Right cardiac atrium (tissue), 5 donors: Measurements from ENCODE around the gene POLD1. TPM values are rescaled to one million over a fixed set of nuclear protein-coding genes. Genes with fewer than 3 reads are reported as not detected.

Experiments used
- ATAC-seq, 2 donors: fragments of 200-7000 bp; cut with Tn5 transposase; one replicate each; pipeline versions ENCODE4 v1.8.0 to v1.9.1; 2020; ENCODE audit warnings: moderate library complexity in 2 of 2, mild to moderate bottlenecking in 1 of 2
- DNase-seq, 3 donors: peaks; one replicate each; pipeline ENCODE4 v3.0.0-alpha.2; 2020
- H3K27ac ChIP-seq: one replicate; pipeline ENCODE4 v1.5.1; 2013; ENCODE audit warnings: mild to moderate bottlenecking, low read length, control low read depth, moderate library complexity
- H3K27me3 ChIP-seq: one replicate; pipeline ENCODE4 v1.6.1; 2013; ENCODE audit not compliant: control insufficient read depth, insufficient read depth
- H3K4me1 ChIP-seq: one replicate; pipeline ENCODE4 v1.6.1; 2013; ENCODE audit warnings: low read length; ENCODE audit not compliant: control insufficient read depth, insufficient read depth
- H3K4me3 ChIP-seq: one replicate; pipeline ENCODE4 v1.5.1; 2013; ENCODE audit warnings: low read length, control low read depth
- H3K9me3 ChIP-seq: one replicate; pipeline ENCODE4 v1.6.1; 2013; ENCODE audit warnings: low read length; ENCODE audit not compliant: control insufficient read depth
- WGBS: extraction: QIAGEN DNeasy Blood & Tissue Kit; methylation state at CpG from one replicate; pipeline ENCODE4 v1.1.7; 2013; 5-methylcytosine and 5-hydroxymethylcytosine counted together
- intact Hi-C, 4 donors: fragments of 100-400 bp; cut with DNase I; formaldehyde crosslinking; loops; one replicate each; pipeline versions ENCODE4 v1.11.0 to v1.14.0; 2022 to 2023
- polyA plus RNA-seq: library from polyadenylated mRNA; stranded (reverse); fragments of 200-250 nt; gene quantifications from one replicate; pipeline ENCODE4 v1.2.3, GENCODE V29; 2013
- total RNA-seq, 4 donors: library from RNA; stranded (reverse); fragmentation: NEBNext Ultra II Directional; extraction: Animal tissue kit (Norgen Biotek cat#: 25700); gene quantifications; one replicate each; pipeline ENCODE4 v1.2.1, GENCODE V29; 2021
- donor health status: healthy with polysubstance abuse.
- donor health status: DM: no; HTN: yes; CAD: no.
- donor health status: DM: no; HTN: no; CAD: no.
- donor health status: DM: no; HTN: yes; CAD: no; lungs with severe emphysema.
- donor health status: DM: yes; HTN: yes; CAD: no.

POLD1 gene
- total and polyA plus RNA-seq, 5 donors = 8.7 to 12.5 (median 11.2) TPM

DNA sequence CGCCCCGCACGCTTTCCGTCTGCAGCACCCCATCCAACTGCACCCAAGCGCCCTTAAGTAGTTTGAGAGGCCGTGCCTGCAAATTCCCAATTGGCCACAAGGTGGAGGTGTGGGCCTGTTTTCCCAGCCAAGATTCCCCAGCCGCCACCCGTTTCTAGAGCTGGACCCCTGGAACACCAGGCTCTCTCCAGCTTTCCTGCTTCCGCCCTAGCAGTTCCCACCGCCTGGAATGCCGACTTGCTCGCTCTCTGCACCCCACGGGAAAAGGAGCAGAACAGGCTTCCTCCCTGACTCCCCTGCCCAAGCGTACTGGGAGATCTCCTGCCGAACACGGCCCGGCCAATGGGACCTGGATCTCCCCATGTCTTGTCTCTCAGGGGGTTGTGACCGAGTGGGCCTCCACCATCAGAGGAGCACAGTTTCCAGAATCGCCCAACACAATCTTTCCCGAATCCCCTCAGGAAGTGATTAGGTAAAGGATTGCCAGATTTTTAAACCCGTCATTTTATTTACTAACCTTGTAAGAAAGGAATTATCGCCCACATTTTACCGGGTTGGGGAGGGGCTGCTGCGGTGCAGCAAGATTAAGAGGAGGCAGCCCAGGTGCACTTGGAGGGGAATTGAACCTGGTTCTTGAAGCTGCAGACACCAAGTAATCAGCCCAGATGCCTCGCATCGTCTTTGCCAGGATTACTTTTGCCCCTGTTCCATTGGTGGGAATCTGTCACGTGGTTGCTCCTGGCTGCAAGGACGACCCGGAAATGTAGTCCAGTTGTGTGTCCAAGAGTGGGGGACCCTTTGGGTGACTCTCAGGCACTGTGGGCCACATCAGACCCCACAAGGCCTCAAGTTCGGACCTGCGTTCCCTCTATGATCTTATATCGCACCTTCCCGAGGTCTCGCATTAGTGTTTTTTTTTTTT is 15.2 kb upstream of the POLD1 start:
- H3K4me1 ChIP-seq = no peaks in the 10 kb centered on the region
- ATAC-seq (peak; percentile 94 to 96), DNase-seq (peak; percentile 79 to 93 (median 90))
- no peaks in the 10 kb centered on the region for H3K27me3 ChIP-seq
- peak overlapping the region; percentile 91 for H3K27ac ChIP-seq
- H3K4me3 ChIP-seq = peak overlapping the region; percentile 78
- H3K9me3 ChIP-seq = no peaks in the 10 kb centered on the region
- 6% methylated on average over 34 of the region's 34 CpGs for WGBS
- intact Hi-C loops = loop anchor here (5.0 to 10.0 kb wide), 4 partner anchors 43 to 416 kb away; no protein-coding TSS in a partner anchor

DNA sequence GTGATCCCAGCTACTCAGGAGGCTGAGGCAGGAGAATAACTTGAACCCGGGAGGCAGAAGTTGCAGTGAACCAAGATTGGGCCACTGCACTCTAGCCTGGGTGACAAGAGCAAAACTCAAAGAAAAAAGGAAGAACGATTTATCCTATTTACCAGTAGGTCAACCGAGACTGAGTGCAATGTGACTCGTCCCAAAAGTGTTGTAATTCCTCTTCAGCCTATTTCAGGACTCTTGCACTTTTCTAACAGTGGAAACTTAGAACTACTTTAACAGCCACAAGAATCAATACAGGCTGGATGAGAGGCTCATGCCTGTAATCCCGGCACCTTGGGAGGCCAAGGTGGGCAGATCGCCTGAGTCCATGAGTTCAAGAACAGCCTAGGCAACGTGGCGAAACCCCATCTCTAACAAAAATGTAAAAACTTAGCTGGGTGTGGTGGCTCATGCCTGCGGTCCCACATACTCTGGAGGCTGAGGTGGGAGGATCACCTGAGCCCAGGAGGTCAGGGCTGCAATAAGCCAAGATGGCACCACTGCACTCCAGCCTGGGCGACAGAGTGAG is 12.2 kb upstream of the POLD1 start:
- WGBS = 81% methylated on average over 10 of the region's 10 CpGs
- Histone ChIP-seq H3K9me3 (no peaks in the 10 kb centered on the region), H3K4me1 (no peaks in the 10 kb centered on the region), H3K4me3 (no peak overlapping the region), H3K27ac (no peak overlapping the region), H3K27me3 (no peaks in the 10 kb centered on the region)
- DNase-seq (no peak), ATAC-seq (no peak)
- intact Hi-C loops = no loop called here

DNA sequence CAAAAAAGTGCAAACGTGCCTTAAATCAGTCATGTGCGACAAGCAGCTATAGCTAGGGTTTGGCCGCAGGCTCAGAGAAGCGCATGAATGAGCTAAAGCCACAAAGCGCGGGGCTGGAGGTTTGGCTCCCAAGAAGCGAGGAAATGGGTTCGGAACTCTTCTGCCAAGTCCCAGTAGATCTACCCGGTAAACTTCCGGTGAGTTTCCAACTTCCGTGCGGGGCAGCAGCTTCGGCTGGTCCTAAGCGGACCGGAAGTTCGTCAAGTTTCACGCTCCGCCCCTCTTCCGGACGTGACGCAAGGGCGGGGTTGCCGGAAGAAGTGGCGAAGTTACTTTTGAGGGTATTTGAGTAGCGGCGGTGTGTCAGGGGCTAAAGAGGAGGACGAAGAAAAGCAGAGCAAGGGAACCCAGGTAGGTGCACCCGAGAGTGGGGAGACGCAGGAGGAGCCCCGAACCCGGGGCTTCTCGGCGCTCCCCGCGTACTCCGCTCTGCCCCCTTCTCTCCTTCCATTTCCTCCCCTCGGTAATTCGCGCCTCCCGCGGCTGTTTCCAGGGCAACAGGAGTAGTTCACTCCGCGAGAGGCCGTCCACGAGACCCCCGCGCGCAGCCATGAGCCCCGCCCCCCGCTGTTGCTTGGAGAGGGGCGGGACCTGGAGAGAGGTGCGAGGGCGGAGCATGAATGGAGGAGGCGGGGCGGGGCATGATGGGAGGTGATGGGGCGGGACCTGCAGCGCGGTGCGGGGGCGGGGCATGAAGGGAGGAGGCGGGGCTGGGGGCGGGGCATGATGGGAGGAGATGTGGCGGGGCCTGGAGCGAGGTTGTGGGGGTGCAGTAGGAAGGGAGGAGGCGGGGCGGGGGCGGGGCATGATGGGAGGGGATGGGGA is 7.7 kb upstream of the POLD1 start, which contains the start of gene NR1H2:
NR1H2 (plus strand) TSS at position 292 of the 885 bp plus-strand sequence. CDS start 1,149 bp downstream, outside the sequence.
- no peaks in the 10 kb centered on the region for H3K27me3 ChIP-seq
- no peaks in the 10 kb centered on the region for H3K9me3 ChIP-seq
- 2% methylated on average over 67 of the region's 67 CpGs for WGBS
- H3K4me3 ChIP-seq = peak within 1 kb of the TSS; percentile 93
- no peaks in the 10 kb centered on the region for H3K4me1 ChIP-seq
- DNase-seq (peak; percentile 95 to 97 (median 97)), ATAC-seq (peak; percentile 94 to 95)
- intact Hi-C loops = no loop called here
- peak within 1 kb of the TSS; percentile 99 for H3K27ac ChIP-seq

- peak overlapping the region; percentile 93 for H3K4me3 ChIP-seq
- WGBS = 49% methylated on average over 7 of the region's 7 CpGs
- H3K27ac ChIP-seq = no peak overlapping the region
- no peaks in the 10 kb centered on the region for H3K9me3 ChIP-seq
- H3K27me3 ChIP-seq = no peaks in the 10 kb centered on the region
- intact Hi-C loops = no loop called here
- peak in 1 of 2 donors; percentile 1 for ATAC-seq
- DNase-seq = peak in 2 of 3 donors; percentile 72 to 82
- H3K4me1 ChIP-seq = no peaks in the 10 kb centered on the region
Measured at GRCh38 chr19:50377051-50377461, 7.1 kb upstream of the POLD1 start.

- H3K4me3 ChIP-seq = no peak overlapping the region
- no peaks in the 10 kb centered on the region for H3K9me3 ChIP-seq
- no peak for DNase-seq
- no peaks in the 10 kb centered on the region for H3K4me1 ChIP-seq
- no peak overlapping the region for H3K27ac ChIP-seq
- no peak for ATAC-seq
- 67% methylated on average over 9 of the region's 9 CpGs for WGBS
- H3K27me3 ChIP-seq = no peaks in the 10 kb centered on the region
- intact Hi-C loops = no loop called here
Measured at GRCh38 chr19:50377517-50377916, 6.6 kb upstream of the POLD1 start.

GRCh38 chr19:50378169-50378862 is 5.8 kb upstream of the POLD1 start:
- Histone ChIP-seq H3K9me3 (no peaks in the 10 kb centered on the region), H3K27ac (no peak overlapping the region), H3K27me3 (no peaks in the 10 kb centered on the region), H3K4me3 (no peak overlapping the region), H3K4me1 (no peaks in the 10 kb centered on the region)
- DNase-seq = peak in 2 of 3 donors; percentile 60 to 67
- ATAC-seq = no peak
- 95% methylated on average over 36 of the region's 36 CpGs for WGBS
- intact Hi-C loops = no loop called here

DNA sequence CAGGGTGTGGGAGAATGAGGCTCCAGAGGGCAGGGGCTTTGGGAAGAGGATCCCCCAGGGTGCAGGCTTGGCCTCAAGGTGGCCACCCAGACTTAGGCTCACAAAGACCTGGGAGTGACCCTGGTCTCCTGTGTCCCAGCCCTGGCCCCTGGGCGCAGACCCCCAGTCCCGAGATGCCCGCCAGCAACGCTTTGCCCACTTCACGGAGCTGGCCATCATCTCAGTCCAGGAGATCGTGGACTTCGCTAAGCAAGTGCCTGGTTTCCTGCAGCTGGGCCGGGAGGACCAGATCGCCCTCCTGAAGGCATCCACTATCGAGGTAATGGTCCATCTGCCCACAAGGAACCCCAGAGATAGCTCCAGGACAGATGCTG is 5.3 kb upstream of the POLD1 start:
- Histone ChIP-seq H3K27me3 (no peaks in the 10 kb centered on the region), H3K27ac (no peak overlapping the region), H3K4me1 (no peaks in the 10 kb centered on the region), H3K4me3 (no peak overlapping the region), H3K9me3 (no peaks in the 10 kb centered on the region)
- ATAC-seq (no peak), DNase-seq (no peak)
- WGBS = 92% methylated on average over 10 of the region's 10 CpGs
- intact Hi-C loops = no loop called here

- 89% methylated on average over 11 of the region's 11 CpGs for WGBS
- ATAC-seq (no peak), DNase-seq (no peak)
- Histone ChIP-seq H3K27ac (no peak overlapping the region), H3K27me3 (no peaks in the 10 kb centered on the region), H3K4me1 (no peaks in the 10 kb centered on the region), H3K9me3 (no peaks in the 10 kb centered on the region), H3K4me3 (no peak overlapping the region)
- intact Hi-C loops = no loop called here
Measured at GRCh38 chr19:50379602-50380001, 4.5 kb upstream of the POLD1 start.

GRCh38 chr19:50380137-50380536 is 4.0 kb upstream of the POLD1 start:
- 57% methylated on average over 11 of the region's 11 CpGs for WGBS

DNA sequence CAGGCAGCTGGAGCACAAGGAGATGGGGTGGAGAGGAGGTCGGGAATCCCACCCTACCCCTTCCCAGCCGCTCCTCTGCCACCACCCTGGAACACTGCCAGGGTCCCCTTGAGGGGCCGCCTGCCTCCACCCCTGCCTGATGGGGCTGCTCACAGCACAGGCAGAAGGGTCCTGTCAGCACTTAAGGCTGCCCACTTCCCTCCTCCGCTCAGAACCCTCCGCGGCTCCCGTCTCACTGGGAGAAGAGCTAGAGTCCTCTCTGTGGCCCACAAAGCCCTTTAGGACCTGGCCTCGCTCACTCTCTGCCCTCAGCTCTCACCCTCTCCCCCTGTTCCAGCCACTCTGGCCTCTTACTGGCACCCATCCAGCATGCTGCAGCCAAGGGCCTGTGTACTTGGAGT is 3.4 kb upstream of the POLD1 start:
- ATAC-seq (no peak), DNase-seq (peak in 2 of 3 donors; percentile 66 to 75)
- 46% methylated on average over 8 of the region's 8 CpGs for WGBS
- H3K27me3 ChIP-seq = no peaks in the 10 kb centered on the region
- intact Hi-C loops = no loop called here
- H3K9me3 ChIP-seq = no peaks in the 10 kb centered on the region
- H3K4me3 ChIP-seq = no peak overlapping the region
- H3K27ac ChIP-seq = no peak overlapping the region
- H3K4me1 ChIP-seq = peaks cover 3% of the 10 kb centered on the region

More at GRCh38 chr19:50380137-50380536, 4.0 kb upstream of the POLD1 start:
- intact Hi-C loops = no loop called here
- no peaks in the 10 kb centered on the region for H3K9me3 ChIP-seq
- no peaks in the 10 kb centered on the region for H3K27me3 ChIP-seq
- peaks cover 2% of the 10 kb centered on the region for H3K4me1 ChIP-seq
- H3K27ac ChIP-seq = no peak overlapping the region
- H3K4me3 ChIP-seq = no peak overlapping the region
- DNase-seq (no peak), ATAC-seq (no peak)
